DOHH2 (cell line): ENCODE results near the gene CGN.

ENCODE experiments used
- EZH2phosphoT487 ChIP-seq: fragments of 200-600 bp; sonication (generic); IDR thresholded peaks from 2 replicates; pipeline ENCODE4 v1.6.1; 2017; ENCODE audit warnings: borderline replicate concordance, mild to moderate bottlenecking, antibody characterized with exemption, low read length, moderate library complexity, mixed read lengths
- TF ChIP-seq, protein P1 (sequence below): fragments of 200-600 bp; sonication (generic); IDR thresholded peaks from one replicate; pipeline ENCODE4 v1.5.1; 2014; ENCODE audit warnings: antibody characterized with exemption, mild to moderate bottlenecking, low read depth, low read length; ENCODE audit not compliant: poor library complexity, severe bottlenecking

- TF ChIP-seq, protein P1, sequence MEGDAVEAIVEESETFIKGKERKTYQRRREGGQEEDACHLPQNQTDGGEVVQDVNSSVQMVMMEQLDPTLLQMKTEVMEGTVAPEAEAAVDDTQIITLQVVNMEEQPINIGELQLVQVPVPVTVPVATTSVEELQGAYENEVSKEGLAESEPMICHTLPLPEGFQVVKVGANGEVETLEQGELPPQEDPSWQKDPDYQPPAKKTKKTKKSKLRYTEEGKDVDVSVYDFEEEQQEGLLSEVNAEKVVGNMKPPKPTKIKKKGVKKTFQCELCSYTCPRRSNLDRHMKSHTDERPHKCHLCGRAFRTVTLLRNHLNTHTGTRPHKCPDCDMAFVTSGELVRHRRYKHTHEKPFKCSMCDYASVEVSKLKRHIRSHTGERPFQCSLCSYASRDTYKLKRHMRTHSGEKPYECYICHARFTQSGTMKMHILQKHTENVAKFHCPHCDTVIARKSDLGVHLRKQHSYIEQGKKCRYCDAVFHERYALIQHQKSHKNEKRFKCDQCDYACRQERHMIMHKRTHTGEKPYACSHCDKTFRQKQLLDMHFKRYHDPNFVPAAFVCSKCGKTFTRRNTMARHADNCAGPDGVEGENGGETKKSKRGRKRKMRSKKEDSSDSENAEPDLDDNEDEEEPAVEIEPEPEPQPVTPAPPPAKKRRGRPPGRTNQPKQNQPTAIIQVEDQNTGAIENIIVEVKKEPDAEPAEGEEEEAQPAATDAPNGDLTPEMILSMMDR = no peak
- no peak for TF ChIP-seq EZH2phosphoT487
Measured at GRCh38 chr1:151541752-151542151, 30.6 kb downstream of the CGN start.
